Right atrium auricular region (tissue), 2 donors: ENCODE results near the gene LRRK1. TPM values are rescaled to one million over a fixed set of nuclear protein-coding genes. Genes with fewer than 3 reads are reported as not detected.
A peak's percentile ranks its signal among the peaks of the same experiment; 100 is the strongest.
"Not testable (repeated sequence)": the region's sequence is repeated elsewhere in the genome, so short reads cannot be mapped to it uniquely, and the experiment has no call there.

Experiments used
- DNase-seq: peaks from one replicate; pipeline ENCODE4 v3.0.0-alpha.2; 2019; ENCODE audit warnings: low spot score
- H3K27ac ChIP-seq, 2 donors: fragments of 200-600 bp; sonication (generic); 1 replicate in 1 of 2; 2 replicates in 1 of 2; pipeline ENCODE4 v1.5.1; 2016 to 2019
- H3K27me3 ChIP-seq, 2 donors: fragments of 200-600 bp; sonication (generic); one replicate each; pipeline versions ENCODE4 v1.5.1 to v1.6.0; 2017 to 2019
- H3K36me3 ChIP-seq: fragments of 200-600 bp; sonication (generic); one replicate; pipeline ENCODE4 v1.5.1; 2016
- H3K4me1 ChIP-seq, 2 donors: fragments of 200-600 bp; sonication (generic); one replicate each; pipeline versions ENCODE4 v1.5.1 to v1.6.0; 2017 to 2019
- H3K4me3 ChIP-seq, 2 donors: fragments of 200-600 bp; sonication (generic); 1 replicate in 1 of 2; 2 replicates in 1 of 2; pipeline ENCODE4 v1.5.1; 2017 to 2019; ENCODE audit warnings: mild to moderate bottlenecking in 1 of 2, moderate library complexity in 1 of 2
- H3K9me3 ChIP-seq, 2 donors: fragments of 200-600 bp; sonication (generic); one replicate each; pipeline ENCODE4 v1.5.1; 2019
- total RNA-seq, 2 donors: library from RNA; depleted of rRNA; stranded (reverse); fragments of >200 nt; gene quantifications; one replicate each; pipeline ENCODE4 v1.1.0, GENCODE V29; 2016
- TF ChIP-seq, protein P1 (sequence below), 2 donors: fragments of 200-600 bp; sonication (generic); IDR thresholded peaks; one replicate each; pipeline ENCODE4 v1.5.1; 2019; ENCODE audit warnings: antibody characterized with exemption in 2 of 2

LRRK1 gene
- total RNA-seq, 2 donors from 2014 or later: 1.9 to 4.4 TPM

DNA sequence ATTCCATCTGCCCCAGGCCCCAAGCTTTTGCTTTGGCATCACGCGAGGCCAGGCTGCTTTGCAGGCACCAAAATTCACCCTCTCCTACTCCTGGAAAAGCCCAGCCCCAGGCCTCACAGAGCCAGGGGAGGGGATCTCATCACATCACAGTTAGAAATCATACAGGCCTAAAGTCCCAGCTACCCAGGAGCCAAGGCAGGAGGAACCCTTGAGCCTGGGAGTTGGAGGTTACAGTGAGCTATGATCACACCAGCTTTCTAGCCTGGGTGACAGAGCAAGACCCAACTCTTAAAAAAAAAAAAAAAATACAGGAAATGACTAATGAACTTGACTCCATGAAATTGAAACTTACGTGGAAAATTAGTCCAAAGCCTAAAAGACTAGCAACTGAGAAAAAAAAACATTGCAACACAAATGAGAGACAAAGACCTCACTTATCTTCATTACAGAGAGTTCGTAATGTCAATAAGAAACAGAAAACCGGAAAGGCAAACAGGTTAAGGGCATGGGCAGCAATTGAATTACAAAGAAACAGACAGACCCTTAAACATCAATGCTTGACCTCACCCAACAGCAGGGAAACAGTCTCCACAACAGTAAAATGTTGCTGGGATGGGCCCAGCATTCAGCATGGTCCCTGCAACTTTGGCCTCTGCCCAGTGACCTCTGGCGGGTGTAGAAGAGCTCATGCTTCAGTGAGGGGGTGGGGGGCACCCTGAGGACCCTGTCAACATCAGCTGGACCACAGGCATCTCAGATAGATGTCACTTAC lies 151.5 kb downstream of the LRRK1 start:
- H3K4me3 ChIP-seq: no peak overlapping the region
- TF ChIP-seq, protein P1, sequence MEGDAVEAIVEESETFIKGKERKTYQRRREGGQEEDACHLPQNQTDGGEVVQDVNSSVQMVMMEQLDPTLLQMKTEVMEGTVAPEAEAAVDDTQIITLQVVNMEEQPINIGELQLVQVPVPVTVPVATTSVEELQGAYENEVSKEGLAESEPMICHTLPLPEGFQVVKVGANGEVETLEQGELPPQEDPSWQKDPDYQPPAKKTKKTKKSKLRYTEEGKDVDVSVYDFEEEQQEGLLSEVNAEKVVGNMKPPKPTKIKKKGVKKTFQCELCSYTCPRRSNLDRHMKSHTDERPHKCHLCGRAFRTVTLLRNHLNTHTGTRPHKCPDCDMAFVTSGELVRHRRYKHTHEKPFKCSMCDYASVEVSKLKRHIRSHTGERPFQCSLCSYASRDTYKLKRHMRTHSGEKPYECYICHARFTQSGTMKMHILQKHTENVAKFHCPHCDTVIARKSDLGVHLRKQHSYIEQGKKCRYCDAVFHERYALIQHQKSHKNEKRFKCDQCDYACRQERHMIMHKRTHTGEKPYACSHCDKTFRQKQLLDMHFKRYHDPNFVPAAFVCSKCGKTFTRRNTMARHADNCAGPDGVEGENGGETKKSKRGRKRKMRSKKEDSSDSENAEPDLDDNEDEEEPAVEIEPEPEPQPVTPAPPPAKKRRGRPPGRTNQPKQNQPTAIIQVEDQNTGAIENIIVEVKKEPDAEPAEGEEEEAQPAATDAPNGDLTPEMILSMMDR (IDR thresholded peaks at IDR 0.05): no peak
- peaks cover 0 to 15% of the 10 kb centered on the region in 2 donors for H3K4me1 ChIP-seq
- H3K27me3 ChIP-seq: no peaks in the 10 kb centered on the region
- no peaks in the 10 kb centered on the region for H3K9me3 ChIP-seq
- peak; percentile 69 for DNase-seq
- peak overlapping the region; percentile 68 to 81 for H3K27ac ChIP-seq
- H3K36me3 ChIP-seq: no peaks in the 10 kb centered on the region

DNA sequence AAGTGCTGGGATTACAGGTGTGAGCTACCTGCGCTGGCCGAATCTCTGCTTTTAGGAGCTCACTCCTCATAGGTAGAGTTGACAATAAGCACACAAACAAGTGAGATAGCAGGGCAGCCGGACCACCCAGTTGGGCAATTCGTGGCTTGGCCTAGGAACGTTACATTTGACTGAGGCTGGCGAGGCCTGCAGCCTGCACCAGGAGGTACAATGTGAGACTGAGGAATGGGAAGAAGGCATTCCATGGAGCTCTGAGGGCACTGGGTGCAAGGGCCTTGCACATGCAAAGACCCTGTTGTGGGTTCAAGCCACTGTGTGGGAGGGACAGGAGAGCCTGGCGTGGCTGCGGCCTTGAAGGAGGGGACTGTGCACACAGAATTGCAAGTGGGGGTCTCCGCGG lies 152.5 kb downstream of the LRRK1 start:
- Histone ChIP-seq H3K4me1 (peaks cover 0 to 15% of the 10 kb centered on the region in 2 donors), H3K36me3 (no peaks in the 10 kb centered on the region), H3K4me3 (no peak overlapping the region), H3K27ac (no peak overlapping the region), H3K9me3 (no peaks in the 10 kb centered on the region), H3K27me3 (no peaks in the 10 kb centered on the region)
- DNase-seq: no peak
- TF ChIP-seq, protein P1 (IDR thresholded peaks at IDR 0.05): no peak

DNA sequence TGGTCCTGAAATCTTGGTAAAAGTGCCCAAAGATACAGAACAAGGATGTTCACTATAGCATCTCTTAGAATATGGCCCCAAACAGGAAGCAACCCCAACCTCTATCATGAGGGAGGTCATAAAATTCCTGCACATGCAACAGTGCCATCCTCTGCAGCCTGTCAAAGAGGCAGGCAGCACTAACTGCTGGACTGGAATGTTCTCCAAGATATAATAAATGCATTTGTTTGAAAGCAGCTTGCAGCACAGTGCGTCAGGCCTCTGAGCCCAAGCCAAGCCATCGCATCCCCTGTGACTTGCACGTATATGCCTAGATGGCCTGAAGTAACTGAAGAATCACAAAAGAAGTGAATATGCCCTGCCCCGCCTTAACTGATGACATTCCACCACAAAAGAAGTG lies 153.1 kb downstream of the LRRK1 start:
- H3K36me3 ChIP-seq, H3K27me3 ChIP-seq, H3K4me3 ChIP-seq, H3K9me3 ChIP-seq, DNase-seq, H3K27ac ChIP-seq: not testable (repeated sequence)
- H3K4me1 ChIP-seq: peaks cover 0 to 15% of the 10 kb centered on the region in 2 donors

DNA sequence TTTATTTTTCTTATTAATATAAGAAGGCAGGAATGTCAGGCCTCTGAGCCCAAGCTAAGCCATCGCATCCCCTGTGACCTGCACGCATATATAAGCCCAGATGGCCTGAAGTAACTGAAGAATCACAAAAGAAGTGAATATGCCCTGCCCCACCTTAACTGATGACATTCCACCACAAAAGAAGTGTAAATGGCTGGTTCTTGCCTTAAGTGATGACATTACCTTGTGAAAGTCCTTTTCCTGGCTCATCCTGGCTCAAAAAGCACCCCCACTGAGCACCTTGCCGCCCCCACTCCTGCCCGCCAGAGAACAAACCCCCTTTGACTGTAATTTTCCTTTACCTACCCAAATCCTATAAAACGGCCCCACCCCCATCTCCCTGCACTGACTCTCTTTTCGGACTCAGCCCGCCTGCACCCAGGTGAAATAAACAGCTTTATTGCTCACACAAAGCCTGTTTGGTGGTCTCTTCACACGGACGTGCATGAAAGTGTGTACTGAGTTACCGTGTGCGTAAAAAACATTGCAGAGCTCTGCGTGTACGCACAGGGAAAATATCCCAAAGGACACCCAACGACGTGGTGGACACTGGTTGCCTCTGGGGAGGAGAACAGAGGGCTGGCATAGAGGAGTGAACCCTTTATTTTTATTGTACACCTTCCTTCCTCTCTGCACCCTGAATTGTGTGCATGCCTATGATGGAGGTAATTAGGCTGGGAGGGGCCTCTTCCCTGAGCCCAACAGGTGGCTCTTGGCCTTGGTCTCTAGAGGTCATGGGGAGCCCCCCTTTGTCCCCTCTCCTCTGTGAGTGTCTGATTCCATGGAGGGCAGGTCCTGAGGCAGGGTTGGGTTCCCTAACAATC lies 158.9 kb downstream of the LRRK1 start:
- not testable (repeated sequence) for H3K36me3 ChIP-seq, H3K27me3 ChIP-seq, H3K4me1 ChIP-seq, H3K4me3 ChIP-seq, H3K9me3 ChIP-seq, H3K27ac ChIP-seq, DNase-seq

DNA sequence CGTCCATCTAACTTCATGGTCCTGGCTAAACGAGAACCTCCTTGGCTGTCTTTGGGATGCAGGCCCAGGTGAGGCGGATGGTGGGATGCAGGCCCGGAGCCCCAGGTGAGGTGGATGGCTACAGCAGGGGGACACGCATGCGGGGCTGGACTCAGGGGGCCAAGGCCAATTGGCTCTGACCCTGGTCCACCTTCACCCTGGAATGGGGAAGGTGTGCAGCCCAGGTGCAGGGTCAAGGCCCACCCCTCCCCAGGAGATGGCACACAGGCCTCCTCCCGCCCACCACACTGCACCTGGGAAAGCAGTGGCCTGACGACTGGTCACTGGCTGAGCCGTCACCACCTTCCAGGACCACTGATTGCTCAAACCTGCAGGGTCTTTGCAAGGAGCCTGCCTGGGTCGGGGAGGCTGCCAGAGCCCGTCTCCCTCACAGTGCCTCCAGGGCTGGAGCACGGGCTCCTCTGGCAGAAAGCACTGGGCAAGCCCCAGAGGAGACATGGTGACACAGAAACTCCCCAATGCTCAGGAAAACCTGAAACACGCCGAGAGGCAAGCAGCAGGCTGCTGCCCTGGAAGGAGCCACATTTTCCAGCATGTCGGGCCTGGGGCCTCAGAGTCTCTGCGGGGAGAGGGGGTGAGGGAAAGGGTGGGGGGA lies 159.6 kb downstream of the LRRK1 start:
- H3K27ac ChIP-seq: no peak overlapping the region
- H3K4me1 ChIP-seq: no peaks in the 10 kb centered on the region
- H3K27me3 ChIP-seq: no peaks in the 10 kb centered on the region
- no peaks in the 10 kb centered on the region for H3K36me3 ChIP-seq
- TF ChIP-seq, protein P1 (IDR thresholded peaks at IDR 0.05): no peak
- no peak overlapping the region for H3K4me3 ChIP-seq
- no peak for DNase-seq
- H3K9me3 ChIP-seq: no peaks in the 10 kb centered on the region

DNA sequence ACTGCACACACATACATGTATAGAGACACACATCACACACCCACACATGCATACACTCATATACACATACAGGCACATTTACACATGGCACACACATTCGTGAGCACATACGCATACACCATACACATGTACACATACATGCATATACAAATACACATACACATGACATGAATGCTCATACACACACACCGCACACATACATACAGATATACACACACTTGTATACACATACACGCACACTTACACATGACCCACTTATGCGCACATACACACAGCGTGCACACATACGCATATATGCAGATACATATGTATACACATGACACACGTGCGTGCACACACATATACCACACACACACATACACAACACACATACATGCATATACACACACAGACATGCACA lies 162.7 kb downstream of the LRRK1 start:
- TF ChIP-seq, protein P1 (IDR thresholded peaks at IDR 0.05): no peak
- Histone ChIP-seq H3K36me3 (no peaks in the 10 kb centered on the region), H3K9me3 (no peaks in the 10 kb centered on the region), H3K27me3 (no peaks in the 10 kb centered on the region), H3K4me1 (no peaks in the 10 kb centered on the region), H3K4me3 (no peak overlapping the region), H3K27ac (no peak overlapping the region)
- no peak for DNase-seq
